ENCODE measurements around the gene CTNNBL1. TPM values are rescaled to one million over a fixed set of nuclear protein-coding genes. Genes with fewer than 3 reads are reported as not detected.

Gene CTNNBL1
- total and polyA plus RNA-seq, 2 experiments from 2014 or later = 25.3 to 53.7 TPM

GRCh38 chr20:37723668-37724067 lies 29.8 kb downstream of the CTNNBL1 start:
- Histone ChIP-seq H3K9me2 (ENCODE audit: insufficient read depth) (no peaks in the 10 kb centered on the region), H3K27ac (no peak overlapping the region), H2AFZ (no peak overlapping the region), H3K4me2 (ENCODE audit: unreplicated experiment) (no peak overlapping the region), H3K36me3 (ENCODE audit: low read depth) (no peaks in the 10 kb centered on the region), H3K4me1 (ENCODE audit: insufficient read depth) (peaks cover 13% of the 10 kb centered on the region), H3F3A (ENCODE audit: insufficient read depth) (peaks cover 8% of the 10 kb centered on the region; the same call in 1 of the 2 replicates), H3K79me2 (ENCODE audit: insufficient read depth) (peaks cover 76% of the 10 kb centered on the region), H3K4me3 (no peak overlapping the region), H3K27me3 (replicated peaks; ENCODE audit: insufficient read depth) (no peaks in the 10 kb centered on the region), H3K9me3 (ENCODE audit: low read depth) (no peaks in the 10 kb centered on the region), H3K9ac (no peak overlapping the region), H4K20me1 (ENCODE audit: insufficient read depth) (no peaks in the 10 kb centered on the region; the same call in 1 of the 2 replicates)
- DNase-seq = no peak
- TF ChIP-seq EZH2phosphoT487 (IDR thresholded peaks at IDR 0.05; ENCODE audit: insufficient read depth, low read depth) = no peak
- TF ChIP-seq EZH2 (IDR thresholded peaks at IDR 0.05; ENCODE audit: insufficient read depth, poor library complexity, severe bottlenecking) = no peak
- in situ Hi-C loops (cut with MboI) = no loop called here

- Histone ChIP-seq H3F3A (ENCODE audit: insufficient read depth) (peaks cover 8% of the 10 kb centered on the region; the same call in 1 of the 2 replicates), H3K9me3 (ENCODE audit: low read depth) (no peaks in the 10 kb centered on the region), H3K4me2 (ENCODE audit: unreplicated experiment) (no peak overlapping the region), H3K9ac (no peak overlapping the region), H3K9me2 (ENCODE audit: insufficient read depth) (no peaks in the 10 kb centered on the region), H3K36me3 (ENCODE audit: low read depth) (no peaks in the 10 kb centered on the region), H3K27me3 (replicated peaks; ENCODE audit: insufficient read depth) (no peaks in the 10 kb centered on the region), H3K79me2 (ENCODE audit: insufficient read depth) (peaks cover 67% of the 10 kb centered on the region), H2AFZ (no peak overlapping the region), H3K4me3 (no peak overlapping the region), H3K27ac (no peak overlapping the region), H4K20me1 (ENCODE audit: insufficient read depth) (peaks cover 6% of the 10 kb centered on the region), H3K4me1 (ENCODE audit: insufficient read depth) (peaks cover 20% of the 10 kb centered on the region)
- TF ChIP-seq EZH2 (IDR thresholded peaks at IDR 0.05; ENCODE audit: insufficient read depth, poor library complexity, severe bottlenecking) = no peak
- TF ChIP-seq EZH2phosphoT487 (IDR thresholded peaks at IDR 0.05; ENCODE audit: insufficient read depth, low read depth) = no peak
- no peak for DNase-seq
- WGBS, 2 experiments (ENCODE audit: low coverage in 1 of 2, low lambda C conversion rate in 2 of 2, missing lambda C conversion rate in 2 of 2) = 98 to 99% methylated on average over 7 of the region's 7 CpGs
- in situ Hi-C loops (cut with MboI) = no loop called here
These were observed 31.3 kb downstream of the CTNNBL1 start for GRCh38 chr20:37725165-37725564.

- Histone ChIP-seq H3K9me3 (ENCODE audit: low read depth) (no peaks in the 10 kb centered on the region), H3K9ac (no peak overlapping the region), H3K79me2 (ENCODE audit: insufficient read depth) (peaks cover 60% of the 10 kb centered on the region), H3K4me1 (ENCODE audit: insufficient read depth) (peaks cover 23% of the 10 kb centered on the region), H4K20me1 (ENCODE audit: insufficient read depth) (peaks cover 6% of the 10 kb centered on the region), H3K36me3 (ENCODE audit: low read depth) (no peaks in the 10 kb centered on the region), H3K27ac (no peak overlapping the region), H2AFZ (no peak overlapping the region), H3K4me2 (ENCODE audit: unreplicated experiment) (no peak overlapping the region), H3K4me3 (no peak overlapping the region), H3K27me3 (replicated peaks; ENCODE audit: insufficient read depth) (no peaks in the 10 kb centered on the region), H3F3A (ENCODE audit: insufficient read depth) (peaks cover 8% of the 10 kb centered on the region; the same call in 1 of the 2 replicates), H3K9me2 (ENCODE audit: insufficient read depth) (no peaks in the 10 kb centered on the region)
- in situ Hi-C loops (cut with MboI) = no loop called here
- DNase-seq = no peak
- TF ChIP-seq EZH2 (IDR thresholded peaks at IDR 0.05; ENCODE audit: insufficient read depth, poor library complexity, severe bottlenecking) = no peak
- no peak for TF ChIP-seq EZH2phosphoT487 (IDR thresholded peaks at IDR 0.05; ENCODE audit: insufficient read depth, low read depth)
- 97 to 98% methylated on average over 5 of the region's 5 CpGs for WGBS, 2 experiments (ENCODE audit: low coverage in 1 of 2, low lambda C conversion rate in 2 of 2, missing lambda C conversion rate in 2 of 2)
These were observed 32.0 kb downstream of the CTNNBL1 start for GRCh38 chr20:37725855-37726254.

GRCh38 chr20:37726321-37726720 lies 32.5 kb downstream of the CTNNBL1 start:
- TF ChIP-seq EZH2phosphoT487 (IDR thresholded peaks at IDR 0.05; ENCODE audit: insufficient read depth, low read depth) = no peak
- TF ChIP-seq EZH2 (IDR thresholded peaks at IDR 0.05; ENCODE audit: insufficient read depth, poor library complexity, severe bottlenecking) = no peak
- Histone ChIP-seq H3K9me2 (ENCODE audit: insufficient read depth) (no peaks in the 10 kb centered on the region), H3F3A (ENCODE audit: insufficient read depth) (peaks cover 8% of the 10 kb centered on the region; the same call in 1 of the 2 replicates), H3K9ac (no peak overlapping the region), H3K4me2 (ENCODE audit: unreplicated experiment) (no peak overlapping the region), H3K9me3 (ENCODE audit: low read depth) (no peaks in the 10 kb centered on the region), H3K4me3 (no peak overlapping the region), H2AFZ (no peak overlapping the region), H3K79me2 (ENCODE audit: insufficient read depth) (peaks cover 56% of the 10 kb centered on the region), H3K27me3 (replicated peaks; ENCODE audit: insufficient read depth) (no peaks in the 10 kb centered on the region), H3K4me1 (ENCODE audit: insufficient read depth) (peaks cover 23% of the 10 kb centered on the region), H3K27ac (no peak overlapping the region), H3K36me3 (ENCODE audit: low read depth) (no peaks in the 10 kb centered on the region), H4K20me1 (ENCODE audit: insufficient read depth) (peaks cover 6% of the 10 kb centered on the region)
- no peak for DNase-seq
- in situ Hi-C loops (cut with MboI) = no loop called here

All from GM23248 (cell line).